Right lung (tissue), 5 donors: ENCODE results near the gene EGLN2. TPM values are rescaled to one million over a fixed set of nuclear protein-coding genes. Genes with fewer than 3 reads are reported as not detected.
A peak's percentile ranks its signal among the peaks of the same experiment; 100 is the strongest.

Source experiments
- DNase-seq, 2 donors: peaks; one replicate each; pipeline ENCODE4 v3.0.0-alpha.2; 2013
- polyA plus RNA-seq, 5 donors: library from polyadenylated mRNA; unstranded; fragments of 120-200 nt; gene quantifications; one replicate each; pipeline versions ENCODE4 v1.2.1 to v1.2.3, GENCODE V29; 2013; ENCODE audit warnings: inconsistent platforms in 1 of 5, low replicate concordance in 1 of 5; ENCODE audit not compliant: insufficient read length in 5 of 5, insufficient read depth in 1 of 5

The EGLN2 gene
- polyA plus RNA-seq, 5 donors, result 54.8 to 91.0 (median 67.7) TPM

- no peak for DNase-seq
These were observed 1.5 kb downstream of the EGLN2 start for GRCh38 chr19:40800339-40800996.

GRCh38 chr19:40800997-40801377, 2.0 kb downstream of the EGLN2 start:
- no peak for DNase-seq

GRCh38 chr19:40801426-40802299, 2.7 kb downstream of the EGLN2 start:
- no peak for DNase-seq

- DNase-seq, result no peak
These were observed 3.5 kb downstream of the EGLN2 start for GRCh38 chr19:40802300-40803169.

- no peak for DNase-seq
These were observed 4.3 kb downstream of the EGLN2 start for GRCh38 chr19:40803170-40803856.

GRCh38 chr19:40803857-40804782, 5.1 kb downstream of the EGLN2 start:
- no peak for DNase-seq

GRCh38 chr19:40804783-40805242, 5.8 kb downstream of the EGLN2 start:
- DNase-seq, result no peak

- no peak for DNase-seq
These were observed 6.4 kb downstream of the EGLN2 start for GRCh38 chr19:40805258-40805868.

GRCh38 chr19:40806423-40807146, 7.6 kb downstream of the EGLN2 start:
- DNase-seq, result peak; percentile 84 to 88

- DNase-seq, result no peak
These were observed 8.4 kb downstream of the EGLN2 start for GRCh38 chr19:40807147-40808020.

GRCh38 chr19:40808021-40808325, 9.0 kb downstream of the EGLN2 start:
- DNase-seq, result no peak

GRCh38 chr19:40808497-40808896, 9.5 kb downstream of the EGLN2 start:
- no peak for DNase-seq

GRCh38 chr19:40809358-40810086, 10.5 kb downstream of the EGLN2 start:
- no peak for DNase-seq

GRCh38 chr19:40810160-40810559, 11.2 kb downstream of the EGLN2 start:
- DNase-seq, result no peak

GRCh38 chr19:40810649-40811408, 11.8 kb downstream of the EGLN2 start:
- peak; percentile 75 to 79 for DNase-seq

GRCh38 chr19:40811478-40812341, 12.7 kb downstream of the EGLN2 start:
- no peak for DNase-seq
